C4-2B (cell line): ENCODE data around the gene PHRF1.

Experiments used
- ZFX ChIP-seq: fragments of 450-650 bp; IDR thresholded peaks from 2 replicates; pipeline ENCODE4 v1.6.1; 2017
- TF ChIP-seq, protein P1 (sequence below): fragments of 450-650 bp; conservative IDR thresholded peaks from 2 replicates; pipeline ENCODE4 v1.5.1; 2017; ENCODE audit warnings: mild to moderate bottlenecking

- TF ChIP-seq, protein P1, sequence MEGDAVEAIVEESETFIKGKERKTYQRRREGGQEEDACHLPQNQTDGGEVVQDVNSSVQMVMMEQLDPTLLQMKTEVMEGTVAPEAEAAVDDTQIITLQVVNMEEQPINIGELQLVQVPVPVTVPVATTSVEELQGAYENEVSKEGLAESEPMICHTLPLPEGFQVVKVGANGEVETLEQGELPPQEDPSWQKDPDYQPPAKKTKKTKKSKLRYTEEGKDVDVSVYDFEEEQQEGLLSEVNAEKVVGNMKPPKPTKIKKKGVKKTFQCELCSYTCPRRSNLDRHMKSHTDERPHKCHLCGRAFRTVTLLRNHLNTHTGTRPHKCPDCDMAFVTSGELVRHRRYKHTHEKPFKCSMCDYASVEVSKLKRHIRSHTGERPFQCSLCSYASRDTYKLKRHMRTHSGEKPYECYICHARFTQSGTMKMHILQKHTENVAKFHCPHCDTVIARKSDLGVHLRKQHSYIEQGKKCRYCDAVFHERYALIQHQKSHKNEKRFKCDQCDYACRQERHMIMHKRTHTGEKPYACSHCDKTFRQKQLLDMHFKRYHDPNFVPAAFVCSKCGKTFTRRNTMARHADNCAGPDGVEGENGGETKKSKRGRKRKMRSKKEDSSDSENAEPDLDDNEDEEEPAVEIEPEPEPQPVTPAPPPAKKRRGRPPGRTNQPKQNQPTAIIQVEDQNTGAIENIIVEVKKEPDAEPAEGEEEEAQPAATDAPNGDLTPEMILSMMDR = no peak
- TF ChIP-seq ZFX = no peak
Observed at GRCh38 chr11:584287-584686, 8.0 kb downstream of the PHRF1 start.
